GM23338 (cell line): ENCODE measurements around the gene RAB7B. TPM values are rescaled to one million over a fixed set of nuclear protein-coding genes. Genes with fewer than 3 reads are reported as not detected.

Experiments
- ATAC-seq: fragments of 200-7000 bp; cut with Tn5 transposase; 3 replicates; pipeline ENCODE4 v1.9.1; 2020
- DNase-seq: peaks from one replicate; pipeline ENCODE4 v3.0.0-alpha.2; 2015; ENCODE audit warnings: low spot score
- H2AFZ ChIP-seq: fragments of 200-600 bp; sonication (generic); 2 replicates; pipeline ENCODE4 v1.8.0; 2016; ENCODE audit warnings: antibody characterized with exemption, mild to moderate bottlenecking, moderate library complexity
- H3F3A ChIP-seq: fragments of 200-600 bp; sonication (generic); replicated peaks from 2 replicates; pipeline ENCODE4 v1.8.0; 2017; ENCODE audit warnings: antibody characterized with exemption, mixed run types, low read depth
- H3K27ac ChIP-seq: fragments of 200-600 bp; sonication (generic); 2 replicates; pipeline ENCODE4 v1.6.1; 2016; ENCODE audit warnings: low read depth
- H3K27me3 ChIP-seq: fragments of 200-600 bp; sonication (generic); 2 replicates; pipeline ENCODE4 v1.8.0; 2016; ENCODE audit warnings: mild to moderate bottlenecking, mixed run types, moderate library complexity; ENCODE audit not compliant: insufficient read depth
- H3K36me3 ChIP-seq: fragments of 200-600 bp; sonication (generic); 2 replicates; pipeline ENCODE4 v1.8.0; 2016; ENCODE audit warnings: mild to moderate bottlenecking; ENCODE audit not compliant: insufficient read depth
- H3K4me1 ChIP-seq: fragments of 200-600 bp; sonication (generic); 2 replicates; pipeline ENCODE4 v1.8.0; 2016; ENCODE audit warnings: mild to moderate bottlenecking, moderate library complexity; ENCODE audit not compliant: insufficient read depth
- H3K4me2 ChIP-seq: fragments of 200-600 bp; sonication (generic); 2 replicates; pipeline ENCODE4 v1.7.1; 2017; ENCODE audit warnings: mixed run types
- H3K4me3 ChIP-seq: fragments of 200-600 bp; sonication (generic); 2 replicates; pipeline ENCODE4 v1.6.1; 2016; ENCODE audit warnings: mixed run types
- H3K79me2 ChIP-seq: fragments of 200-600 bp; sonication (generic); replicated peaks from 2 replicates; pipeline ENCODE4 v1.8.0; 2017; ENCODE audit warnings: mild to moderate bottlenecking; ENCODE audit not compliant: insufficient read depth
- H3K9me2 ChIP-seq: fragments of 200-600 bp; sonication (generic); 2 replicates; pipeline ENCODE4 v1.8.0; 2017; ENCODE audit not compliant: insufficient read depth
- H4K20me1 ChIP-seq: fragments of 200-600 bp; sonication (generic); replicated peaks from 2 replicates; pipeline ENCODE4 v1.8.0; 2017; ENCODE audit warnings: mild to moderate bottlenecking; ENCODE audit not compliant: insufficient read depth
- H3K27ac Mint-ChIP-seq: 2 replicates; pipeline ENCODE4 v1.8.0; 2020; ENCODE audit warnings: inconsistent platforms, mild to moderate bottlenecking, moderate library complexity, mixed read lengths
- H3K27me3 Mint-ChIP-seq: 3 replicates; pipeline ENCODE4 v1.8.0; 2022; ENCODE audit warnings: low read depth, mild to moderate bottlenecking, moderate library complexity, mixed read lengths, inconsistent platforms; ENCODE audit not compliant: insufficient read depth, poor library complexity
- H3K36me3 Mint-ChIP-seq: 3 replicates; pipeline ENCODE4 v1.8.0; 2021; ENCODE audit warnings: low read depth, mild to moderate bottlenecking, inconsistent platforms, moderate library complexity, mixed read lengths
- H3K4me1 Mint-ChIP-seq: 3 replicates; pipeline ENCODE4 v1.8.0; 2020; ENCODE audit warnings: mild to moderate bottlenecking, inconsistent platforms, mixed read lengths
- H3K4me3 Mint-ChIP-seq: 3 replicates; pipeline ENCODE4 v1.8.0; 2021; ENCODE audit warnings: moderate library complexity, mild to moderate bottlenecking, inconsistent platforms, mixed read lengths
- H3K9me3 Mint-ChIP-seq: 3 replicates; pipeline ENCODE4 v1.8.0; 2020; ENCODE audit warnings: moderate library complexity, mild to moderate bottlenecking, inconsistent platforms, mixed read lengths
- STAT1 ChIP-seq: IDR thresholded peaks from one replicate; pipeline ENCODE4 v1.6.1; 2016; ENCODE audit warnings: antibody characterized with exemption; ENCODE audit not compliant: unreplicated experiment
- ZNF114 ChIP-seq: fragments of 250-450 bp; sonication (Bioruptor Pico); IDR thresholded peaks from 2 replicates; pipeline ENCODE4 v1.5.0; 2020; ENCODE audit warnings: mild to moderate bottlenecking, moderate library complexity
- polyA plus RNA-seq: library from polyadenylated mRNA; unstranded; fragments of >200 nt; fragmentation: Nextera tagmentation; extraction: Ambion mirVana; gene quantifications from 2 replicates; pipeline ENCODE4 v1.2.1, GENCODE V29; 2016
- total RNA-seq: library from RNA; depleted of rRNA; stranded (reverse); fragments of >200 nt; shearing (Covaris generic); gene quantifications from 2 replicates; pipeline ENCODE4 v1.2.3, GENCODE V29; 2014
- TF ChIP-seq, protein P1 (sequence below): fragments of 250-450 bp; sonication (Bioruptor Pico); IDR thresholded peaks from 2 replicates; pipeline ENCODE4 v1.5.0; 2020; ENCODE audit warnings: mild to moderate bottlenecking, moderate library complexity
- TF ChIP-seq, protein P2 (sequence below), 2 experiments: fragments of 200-600 bp in 1 of 2; sonication (generic) in 1 of 2; conservative IDR thresholded peaks; 2 replicates each; pipeline versions ENCODE4 v1.5.1 to v1.6.1; 2016 to 2017; ENCODE audit warnings: antibody characterized with exemption in 2 of 2, low read depth in 2 of 2, mild to moderate bottlenecking in 2 of 2, moderate library complexity in 1 of 2

RAB7B gene
- total and polyA plus RNA-seq, 2 experiments from 2014 or later, result not detected

- TF ChIP-seq, protein P1, sequence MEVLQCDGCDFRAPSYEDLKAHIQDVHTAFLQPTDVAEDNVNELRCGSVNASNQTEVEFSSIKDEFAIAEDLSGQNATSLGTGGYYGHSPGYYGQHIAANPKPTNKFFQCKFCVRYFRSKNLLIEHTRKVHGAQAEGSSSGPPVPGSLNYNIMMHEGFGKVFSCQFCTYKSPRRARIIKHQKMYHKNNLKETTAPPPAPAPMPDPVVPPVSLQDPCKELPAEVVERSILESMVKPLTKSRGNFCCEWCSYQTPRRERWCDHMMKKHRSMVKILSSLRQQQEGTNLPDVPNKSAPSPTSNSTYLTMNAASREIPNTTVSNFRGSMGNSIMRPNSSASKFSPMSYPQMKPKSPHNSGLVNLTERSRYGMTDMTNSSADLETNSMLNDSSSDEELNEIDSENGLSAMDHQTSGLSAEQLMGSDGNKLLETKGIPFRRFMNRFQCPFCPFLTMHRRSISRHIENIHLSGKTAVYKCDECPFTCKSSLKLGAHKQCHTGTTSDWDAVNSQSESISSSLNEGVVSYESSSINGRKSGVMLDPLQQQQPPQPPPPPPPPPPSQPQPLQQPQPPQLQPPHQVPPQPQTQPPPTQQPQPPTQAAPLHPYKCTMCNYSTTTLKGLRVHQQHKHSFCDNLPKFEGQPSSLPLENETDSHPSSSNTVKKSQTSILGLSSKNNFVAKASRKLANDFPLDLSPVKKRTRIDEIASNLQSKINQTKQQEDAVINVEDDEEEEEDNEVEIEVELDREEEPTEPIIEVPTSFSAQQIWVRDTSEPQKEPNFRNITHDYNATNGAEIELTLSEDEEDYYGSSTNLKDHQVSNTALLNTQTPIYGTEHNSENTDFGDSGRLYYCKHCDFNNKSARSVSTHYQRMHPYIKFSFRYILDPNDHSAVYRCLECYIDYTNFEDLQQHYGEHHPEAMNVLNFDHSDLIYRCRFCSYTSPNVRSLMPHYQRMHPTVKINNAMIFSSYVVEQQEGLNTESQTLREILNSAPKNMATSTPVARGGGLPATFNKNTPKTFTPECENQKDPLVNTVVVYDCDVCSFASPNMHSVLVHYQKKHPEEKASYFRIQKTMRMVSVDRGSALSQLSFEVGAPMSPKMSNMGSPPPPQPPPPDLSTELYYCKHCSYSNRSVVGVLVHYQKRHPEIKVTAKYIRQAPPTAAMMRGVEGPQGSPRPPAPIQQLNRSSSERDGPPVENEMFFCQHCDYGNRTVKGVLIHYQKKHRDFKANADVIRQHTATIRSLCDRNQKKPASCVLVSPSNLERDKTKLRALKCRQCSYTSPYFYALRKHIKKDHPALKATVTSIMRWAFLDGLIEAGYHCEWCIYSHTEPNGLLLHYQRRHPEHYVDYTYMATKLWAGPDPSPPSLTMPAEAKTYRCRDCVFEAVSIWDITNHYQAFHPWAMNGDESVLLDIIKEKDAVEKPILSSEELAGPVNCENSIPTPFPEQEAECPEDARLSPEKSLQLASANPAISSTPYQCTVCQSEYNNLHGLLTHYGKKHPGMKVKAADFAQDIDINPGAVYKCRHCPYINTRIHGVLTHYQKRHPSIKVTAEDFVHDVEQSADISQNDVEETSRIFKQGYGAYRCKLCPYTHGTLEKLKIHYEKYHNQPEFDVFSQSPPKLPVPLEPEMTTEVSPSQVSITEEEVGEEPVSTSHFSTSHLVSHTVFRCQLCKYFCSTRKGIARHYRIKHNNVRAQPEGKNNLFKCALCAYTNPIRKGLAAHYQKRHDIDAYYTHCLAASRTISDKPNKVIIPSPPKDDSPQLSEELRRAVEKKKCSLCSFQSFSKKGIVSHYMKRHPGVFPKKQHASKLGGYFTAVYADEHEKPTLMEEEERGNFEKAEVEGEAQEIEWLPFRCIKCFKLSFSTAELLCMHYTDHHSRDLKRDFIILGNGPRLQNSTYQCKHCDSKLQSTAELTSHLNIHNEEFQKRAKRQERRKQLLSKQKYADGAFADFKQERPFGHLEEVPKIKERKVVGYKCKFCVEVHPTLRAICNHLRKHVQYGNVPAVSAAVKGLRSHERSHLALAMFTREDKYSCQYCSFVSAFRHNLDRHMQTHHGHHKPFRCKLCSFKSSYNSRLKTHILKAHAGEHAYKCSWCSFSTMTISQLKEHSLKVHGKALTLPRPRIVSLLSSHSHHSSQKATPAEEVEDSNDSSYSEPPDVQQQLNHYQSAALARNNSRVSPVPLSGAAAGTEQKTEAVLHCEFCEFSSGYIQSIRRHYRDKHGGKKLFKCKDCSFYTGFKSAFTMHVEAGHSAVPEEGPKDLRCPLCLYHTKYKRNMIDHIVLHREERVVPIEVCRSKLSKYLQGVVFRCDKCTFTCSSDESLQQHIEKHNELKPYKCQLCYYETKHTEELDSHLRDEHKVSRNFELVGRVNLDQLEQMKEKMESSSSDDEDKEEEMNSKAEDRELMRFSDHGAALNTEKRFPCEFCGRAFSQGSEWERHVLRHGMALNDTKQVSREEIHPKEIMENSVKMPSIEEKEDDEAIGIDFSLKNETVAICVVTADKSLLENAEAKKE (CRISPR knock-in tag), result no peak
- TF ChIP-seq, protein P2, sequence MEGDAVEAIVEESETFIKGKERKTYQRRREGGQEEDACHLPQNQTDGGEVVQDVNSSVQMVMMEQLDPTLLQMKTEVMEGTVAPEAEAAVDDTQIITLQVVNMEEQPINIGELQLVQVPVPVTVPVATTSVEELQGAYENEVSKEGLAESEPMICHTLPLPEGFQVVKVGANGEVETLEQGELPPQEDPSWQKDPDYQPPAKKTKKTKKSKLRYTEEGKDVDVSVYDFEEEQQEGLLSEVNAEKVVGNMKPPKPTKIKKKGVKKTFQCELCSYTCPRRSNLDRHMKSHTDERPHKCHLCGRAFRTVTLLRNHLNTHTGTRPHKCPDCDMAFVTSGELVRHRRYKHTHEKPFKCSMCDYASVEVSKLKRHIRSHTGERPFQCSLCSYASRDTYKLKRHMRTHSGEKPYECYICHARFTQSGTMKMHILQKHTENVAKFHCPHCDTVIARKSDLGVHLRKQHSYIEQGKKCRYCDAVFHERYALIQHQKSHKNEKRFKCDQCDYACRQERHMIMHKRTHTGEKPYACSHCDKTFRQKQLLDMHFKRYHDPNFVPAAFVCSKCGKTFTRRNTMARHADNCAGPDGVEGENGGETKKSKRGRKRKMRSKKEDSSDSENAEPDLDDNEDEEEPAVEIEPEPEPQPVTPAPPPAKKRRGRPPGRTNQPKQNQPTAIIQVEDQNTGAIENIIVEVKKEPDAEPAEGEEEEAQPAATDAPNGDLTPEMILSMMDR (conservative IDR thresholded peaks at IDR 0.05; ENCODE audit: low read depth in 2 of 2), result no peak
- TF ChIP-seq ZNF114 (no peak), STAT1 (no peak)
These were observed 44.1 kb upstream of the RAB7B start (continued) for GRCh38 chr1:206047271-206047670.

DNA sequence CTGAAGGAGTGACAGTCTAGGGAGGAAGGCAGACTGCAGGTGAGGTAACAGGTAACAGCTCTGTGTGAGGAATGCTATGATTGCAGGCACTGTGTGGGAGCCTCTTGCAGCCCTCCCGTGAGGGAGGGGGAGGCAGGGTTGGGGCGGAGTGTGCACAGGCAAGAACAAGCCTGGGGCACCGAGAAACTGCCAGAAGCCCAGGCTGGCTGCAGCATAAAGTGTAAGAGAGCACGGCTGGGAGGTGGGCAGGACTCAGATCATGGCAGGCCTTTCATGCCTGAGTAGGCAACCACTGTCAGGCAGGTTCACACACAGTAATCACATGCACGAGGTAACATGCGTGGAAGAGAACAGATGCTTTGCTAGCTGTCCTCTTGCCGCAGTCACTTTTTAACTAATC is 38.4 kb upstream of the RAB7B start:
- Histone ChIP-seq H3K36me3 (no peaks in the 10 kb centered on the region), H3F3A (no peaks in the 10 kb centered on the region), H3K27ac (no peak overlapping the region), H4K20me1 (no peaks in the 10 kb centered on the region), H3K9me2 (no peaks in the 10 kb centered on the region), H3K4me2 (no peak overlapping the region), H3K27me3 (no peaks in the 10 kb centered on the region), H3K4me3 (no peak overlapping the region), H3K4me1 (peaks cover 30% of the 10 kb centered on the region), H3K79me2 (no peaks in the 10 kb centered on the region), H2AFZ (peak overlapping the region; percentile 67; the same call in 1 of the 2 replicates)
- H3K36me3 Mint-ChIP-seq, result no peaks in the 10 kb centered on the region
- H3K4me3 Mint-ChIP-seq, result no peak overlapping the region
- peak; percentile 62 for DNase-seq
- peaks cover 25% of the 10 kb centered on the region for H3K4me1 Mint-ChIP-seq
- TF ChIP-seq, protein P2 (conservative IDR thresholded peaks at IDR 0.05; ENCODE audit: low read depth in 2 of 2), result no peak
- ATAC-seq, result peak; percentile 96
- H3K9me3 Mint-ChIP-seq, result no peaks in the 10 kb centered on the region
- peaks cover 6% of the 10 kb centered on the region for H3K27me3 Mint-ChIP-seq
- H3K27ac Mint-ChIP-seq, result no peak overlapping the region
